K562 (cell line): Measurements from ENCODE around the gene GLUL. TPM values are rescaled to one million over a fixed set of nuclear protein-coding genes. Genes with fewer than 3 reads are reported as not detected.

Experiments
- HDAC2 ChIP-seq: fragments of 450-650 bp; IDR thresholded peaks from 2 replicates; pipeline ENCODE4 v1.6.1; 2016; ENCODE audit warnings: mild to moderate bottlenecking
- HMG20A ChIP-seq: fragments of 450-650 bp; formaldehyde crosslinking; conservative IDR thresholded peaks from 2 replicates; pipeline ENCODE4 v1.4.0; 2020; ENCODE audit warnings: mild to moderate bottlenecking, mixed read lengths
- HMGN3 ChIP-seq: IDR thresholded peaks from 2 replicates; pipeline ENCODE4 v1.6.1; 2011; ENCODE audit warnings: borderline replicate concordance, low read depth, mild to moderate bottlenecking, mixed read lengths, low read length; ENCODE audit not compliant: insufficient read length; ENCODE audit errors: extremely low read depth
- HNRNPK ChIP-seq: fragments of 200-400 bp; formaldehyde crosslinking; IDR thresholded peaks from one replicate; pipeline ENCODE4 v1.6.1; 2018; ENCODE audit warnings: mild to moderate bottlenecking, low read depth, low read length; ENCODE audit not compliant: poor library complexity, severe bottlenecking
- KDM4B ChIP-seq, 2 experiments: fragments of 450-650 bp in 1 of 2; sonication (generic) in 1 of 2; IDR thresholded peaks; 2 replicates each; pipeline ENCODE4 v1.6.1; 2016 to 2017; ENCODE audit warnings: borderline replicate concordance in 2 of 2, antibody characterized with exemption in 1 of 2, low read depth in 1 of 2, mild to moderate bottlenecking in 1 of 2
- MYC ChIP-seq, 2 experiments: fragments of 250-450 bp in 1 of 2; sonication (Bioruptor Pico) in 1 of 2; IDR thresholded peaks; 2 replicates each; pipeline versions ENCODE4 v1.5.1 to v1.6.1; 2012 to 2021; ENCODE audit warnings: low read depth in 2 of 2, borderline replicate concordance in 1 of 2, improper control_type of control experiment in 1 of 2, low read length in 1 of 2, mild to moderate bottlenecking in 1 of 2, moderate library complexity in 1 of 2
- TCFL5 ChIP-seq: fragments of 250-450 bp; sonication (Bioruptor Pico); conservative IDR thresholded peaks from 2 replicates; pipeline ENCODE4 v1.6.1; 2021; ENCODE audit warnings: mild to moderate bottlenecking, moderate library complexity, matching md5 sums
- TEAD4 ChIP-seq, 2 experiments: sonication (generic) in 1 of 2; formaldehyde crosslinking in 1 of 2; IDR thresholded peaks; 2 replicates each; pipeline versions ENCODE4 v1.6.1 to v1.8.0; 2012 to 2022; ENCODE audit warnings: borderline replicate concordance in 1 of 2, inconsistent platforms in 1 of 2, low read length in 1 of 2, mild to moderate bottlenecking in 1 of 2, missing genetic modification reagents in 1 of 2
- ZBTB17 ChIP-seq: fragments of 450-650 bp; formaldehyde crosslinking; IDR thresholded peaks from 2 replicates; pipeline ENCODE4 v1.4.0; 2020; ENCODE audit warnings: mild to moderate bottlenecking
- ZFX ChIP-seq: sonication (generic); formaldehyde crosslinking; IDR thresholded peaks from 2 replicates; pipeline ENCODE4 v1.8.0; 2022; ENCODE audit warnings: mild to moderate bottlenecking, missing genetic modification reagents, moderate library complexity
- polyA plus RNA-seq, 8 experiments: library from polyadenylated mRNA; depleted of rRNA in 4 of 8; stranded (reverse) in 5 of 8; unstranded in 3 of 8; fragments of >200 nt; fragmentation: Nextera tagmentation in 2 of 8; fragmentation: Illumina TruSeq in 1 of 8; extraction: Ambion mirVana in 2 of 8; extraction: Trizol in 1 of 8; gene quantifications; 2 replicates each; pipeline versions ENCODE4 v1.2.1 to v1.2.3, GENCODE V29; 2011 to 2014; ENCODE audit warnings: inconsistent platforms in 1 of 8, missing spikeins in 1 of 8
- total RNA-seq, 7 experiments: library from RNA; depleted of rRNA in 6 of 7; stranded (reverse); fragments of >200 nt in 6 of 7; fragmentation: Illumina TruSeq in 2 of 7; extraction: Trizol in 2 of 7; gene quantifications; 2 replicates each; pipeline versions ENCODE4 v1.2.1 to v1.2.3, GENCODE V29; 2011 to 2021; ENCODE audit warnings: low replicate concordance in 1 of 7
- TF ChIP-seq, protein P1 (sequence below): fragments of 200-800 bp; sonication (Bioruptor generic); IDR thresholded peaks from 2 replicates; pipeline ENCODE4 v1.6.1; 2017; ENCODE audit warnings: missing genetic modification characterization, missing compliant biosample characterization
- TF ChIP-seq, protein P2 (sequence below): fragments of 450-650 bp; IDR thresholded peaks from 2 replicates; pipeline ENCODE4 v1.6.1; 2014; ENCODE audit warnings: low read depth, mild to moderate bottlenecking, moderate library complexity, borderline replicate concordance
- TF ChIP-seq, protein P3 (sequence below): fragments of 250-450 bp; sonication (Bioruptor Pico); IDR thresholded peaks from 2 replicates; pipeline ENCODE4 v1.8.0; 2022; ENCODE audit warnings: moderate library complexity, mild to moderate bottlenecking, inconsistent platforms
- TF ChIP-seq, protein P4 (sequence below): sonication (generic); formaldehyde crosslinking; IDR thresholded peaks from 2 replicates; pipeline ENCODE4 v1.8.1; 2023; ENCODE audit warnings: mild to moderate bottlenecking, missing genetic modification reagents
- TF ChIP-seq, protein P5 (sequence below): fragments of 250-450 bp; sonication (Bioruptor Pico); IDR thresholded peaks from 2 replicates; pipeline ENCODE4 v1.6.1; 2021; ENCODE audit warnings: mild to moderate bottlenecking
- TF ChIP-seq, protein P6 (sequence below), 2 experiments: fragments of 450-650 bp; IDR thresholded peaks; 2 replicates each; pipeline ENCODE4 v1.6.1; 2016

The GLUL gene
- total and polyA plus RNA-seq, 9 of the 15 experiments (the other 6 are each of a cell fraction or from before 2014, with no cell fraction given), result 1,088 to 4,222 (median 1,338) TPM

DNA sequence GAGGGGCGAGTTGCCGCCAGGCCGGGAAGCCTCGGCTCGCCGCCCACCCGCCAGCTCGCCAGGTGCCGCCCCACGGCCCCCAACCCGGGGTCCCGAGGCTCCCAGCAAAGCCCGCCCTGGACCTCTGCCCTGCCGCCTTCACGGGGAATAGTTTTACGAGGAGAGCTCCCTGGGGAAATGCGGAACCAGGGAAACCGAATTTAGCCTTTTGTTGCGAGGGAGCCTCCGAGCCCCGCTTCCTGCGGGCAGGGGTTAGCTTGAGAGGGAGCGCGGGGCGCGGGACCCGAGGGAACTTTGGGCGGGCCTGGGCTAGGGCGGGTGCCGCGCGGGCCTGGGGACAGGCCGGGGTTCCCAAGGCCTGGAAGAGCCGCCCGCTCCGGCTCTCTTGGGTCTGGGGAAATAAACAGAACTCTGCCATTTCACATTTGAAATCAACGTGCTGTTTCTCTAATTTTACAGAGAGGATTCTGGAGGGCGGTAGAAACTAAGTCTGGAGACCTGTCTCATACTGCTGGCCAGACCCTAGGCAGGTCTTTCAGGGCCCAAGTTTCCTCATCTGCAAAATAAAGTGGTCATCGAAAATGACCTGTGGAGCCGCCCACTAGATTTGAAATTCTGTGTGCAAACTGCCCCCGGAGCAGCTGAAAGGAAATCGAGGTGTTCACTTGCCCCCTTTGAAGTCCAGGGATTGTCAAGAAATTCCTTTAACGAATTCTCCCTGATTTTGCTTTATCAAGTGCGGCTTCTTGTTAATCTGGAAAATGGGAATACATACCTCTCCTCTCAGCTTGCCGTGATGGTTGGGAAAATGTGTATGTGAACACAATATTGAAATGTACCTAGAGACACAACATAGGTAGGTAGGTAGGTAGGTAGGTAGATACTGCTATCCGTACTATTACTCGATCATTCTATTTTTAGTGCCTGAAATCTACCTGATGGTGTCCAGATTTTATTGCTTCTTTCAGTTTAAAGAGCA, 749 bp upstream of the GLUL start (continued):
- TF ChIP-seq ZBTB17 (CRISPR knock-in tag) (peak; percentile 36; the same call in 1 of the 2 replicates), HNRNPK (peak; percentile 9), MYC (IDR thresholded peaks at IDR 0.05; ENCODE audit: low read depth, low read length) (no peak), MYC (CRISPR knock-in tag; IDR thresholded peaks at IDR 0.05; ENCODE audit: borderline replicate concordance, low read depth) (peak; percentile 60; the same call in 1 of the 2 replicates), HMGN3 (peak; percentile 3), HDAC2 (0 out of 2 replicates have a peak, but pooled peaks have one; percentile 18), TEAD4 (IDR thresholded peaks at IDR 0.05; ENCODE audit: low read length) (0 out of 2 replicates have a peak, but pooled peaks have one; percentile 9), TEAD4 (CRISPR knock-in tag; IDR thresholded peaks at IDR 0.05; ENCODE audit: borderline replicate concordance) (no peak), HMG20A (CRISPR knock-in tag) (no peak), ZFX (peak; percentile 69; the same call in 1 of the 2 replicates), TCFL5 (CRISPR knock-in tag) (0 out of 2 replicates have a peak, but pooled peaks have one; percentile 28), KDM4B (IDR thresholded peaks at IDR 0.05; ENCODE audit: borderline replicate concordance in 2 of 2, low read depth in 1 of 2) (peak in 1 of 2 experiments; percentile 14; a peak in 1 of 4 replicates)
- TF ChIP-seq, protein P1, sequence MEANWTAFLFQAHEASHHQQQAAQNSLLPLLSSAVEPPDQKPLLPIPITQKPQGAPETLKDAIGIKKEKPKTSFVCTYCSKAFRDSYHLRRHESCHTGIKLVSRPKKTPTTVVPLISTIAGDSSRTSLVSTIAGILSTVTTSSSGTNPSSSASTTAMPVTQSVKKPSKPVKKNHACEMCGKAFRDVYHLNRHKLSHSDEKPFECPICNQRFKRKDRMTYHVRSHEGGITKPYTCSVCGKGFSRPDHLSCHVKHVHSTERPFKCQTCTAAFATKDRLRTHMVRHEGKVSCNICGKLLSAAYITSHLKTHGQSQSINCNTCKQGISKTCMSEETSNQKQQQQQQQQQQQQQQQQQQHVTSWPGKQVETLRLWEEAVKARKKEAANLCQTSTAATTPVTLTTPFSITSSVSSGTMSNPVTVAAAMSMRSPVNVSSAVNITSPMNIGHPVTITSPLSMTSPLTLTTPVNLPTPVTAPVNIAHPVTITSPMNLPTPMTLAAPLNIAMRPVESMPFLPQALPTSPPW (CRISPR knock-in tag), result peak; percentile 77
- TF ChIP-seq, protein P2, sequence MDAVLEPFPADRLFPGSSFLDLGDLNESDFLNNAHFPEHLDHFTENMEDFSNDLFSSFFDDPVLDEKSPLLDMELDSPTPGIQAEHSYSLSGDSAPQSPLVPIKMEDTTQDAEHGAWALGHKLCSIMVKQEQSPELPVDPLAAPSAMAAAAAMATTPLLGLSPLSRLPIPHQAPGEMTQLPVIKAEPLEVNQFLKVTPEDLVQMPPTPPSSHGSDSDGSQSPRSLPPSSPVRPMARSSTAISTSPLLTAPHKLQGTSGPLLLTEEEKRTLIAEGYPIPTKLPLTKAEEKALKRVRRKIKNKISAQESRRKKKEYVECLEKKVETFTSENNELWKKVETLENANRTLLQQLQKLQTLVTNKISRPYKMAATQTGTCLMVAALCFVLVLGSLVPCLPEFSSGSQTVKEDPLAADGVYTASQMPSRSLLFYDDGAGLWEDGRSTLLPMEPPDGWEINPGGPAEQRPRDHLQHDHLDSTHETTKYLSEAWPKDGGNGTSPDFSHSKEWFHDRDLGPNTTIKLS, result 0 out of 2 replicates have a peak, but pooled peaks have one; percentile 16
- TF ChIP-seq, protein P3, sequence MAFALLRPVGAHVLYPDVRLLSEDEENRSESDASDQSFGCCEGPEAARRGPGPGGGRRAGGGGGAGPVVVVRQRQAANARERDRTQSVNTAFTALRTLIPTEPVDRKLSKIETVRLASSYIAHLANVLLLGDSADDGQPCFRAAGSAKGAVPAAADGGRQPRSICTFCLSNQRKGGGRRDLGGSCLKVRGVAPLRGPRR (CRISPR knock-in tag), result 0 out of 2 replicates have a peak, but pooled peaks have one; percentile 8
- TF ChIP-seq, protein P4, sequence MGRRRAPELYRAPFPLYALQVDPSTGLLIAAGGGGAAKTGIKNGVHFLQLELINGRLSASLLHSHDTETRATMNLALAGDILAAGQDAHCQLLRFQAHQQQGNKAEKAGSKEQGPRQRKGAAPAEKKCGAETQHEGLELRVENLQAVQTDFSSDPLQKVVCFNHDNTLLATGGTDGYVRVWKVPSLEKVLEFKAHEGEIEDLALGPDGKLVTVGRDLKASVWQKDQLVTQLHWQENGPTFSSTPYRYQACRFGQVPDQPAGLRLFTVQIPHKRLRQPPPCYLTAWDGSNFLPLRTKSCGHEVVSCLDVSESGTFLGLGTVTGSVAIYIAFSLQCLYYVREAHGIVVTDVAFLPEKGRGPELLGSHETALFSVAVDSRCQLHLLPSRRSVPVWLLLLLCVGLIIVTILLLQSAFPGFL (CRISPR knock-in tag), result peak; percentile 41; the same call in 1 of the 2 replicates
- TF ChIP-seq, protein P5, sequence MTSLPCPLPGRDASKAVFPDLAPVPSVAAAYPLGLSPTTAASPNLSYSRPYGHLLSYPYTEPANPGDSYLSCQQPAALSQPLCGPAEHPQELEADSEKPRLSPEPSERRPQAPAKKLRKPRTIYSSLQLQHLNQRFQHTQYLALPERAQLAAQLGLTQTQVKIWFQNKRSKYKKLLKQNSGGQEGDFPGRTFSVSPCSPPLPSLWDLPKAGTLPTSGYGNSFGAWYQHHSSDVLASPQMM (CRISPR knock-in tag), result no peak
- TF ChIP-seq, protein P6, sequence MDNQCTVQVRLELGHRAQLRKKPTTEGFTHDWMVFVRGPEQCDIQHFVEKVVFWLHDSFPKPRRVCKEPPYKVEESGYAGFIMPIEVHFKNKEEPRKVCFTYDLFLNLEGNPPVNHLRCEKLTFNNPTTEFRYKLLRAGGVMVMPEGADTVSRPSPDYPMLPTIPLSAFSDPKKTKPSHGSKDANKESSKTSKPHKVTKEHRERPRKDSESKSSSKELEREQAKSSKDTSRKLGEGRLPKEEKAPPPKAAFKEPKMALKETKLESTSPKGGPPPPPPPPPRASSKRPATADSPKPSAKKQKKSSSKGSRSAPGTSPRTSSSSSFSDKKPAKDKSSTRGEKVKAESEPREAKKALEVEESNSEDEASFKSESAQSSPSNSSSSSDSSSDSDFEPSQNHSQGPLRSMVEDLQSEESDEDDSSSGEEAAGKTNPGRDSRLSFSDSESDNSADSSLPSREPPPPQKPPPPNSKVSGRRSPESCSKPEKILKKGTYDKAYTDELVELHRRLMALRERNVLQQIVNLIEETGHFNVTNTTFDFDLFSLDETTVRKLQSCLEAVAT (IDR thresholded peaks at IDR 0.05), result peak in 1 of 2 experiments; percentile 74; a peak in 2 of 4 replicates
- TF ChIP-seq, all 486 proteins: peak for 43
